ES-I3 (cell line): Measurements from ENCODE around the gene SLC2A6.

ENCODE experiments used
- H3K36me3 ChIP-seq: 2 replicates; pipeline ENCODE4 v1.6.1; 2013; ENCODE audit warnings: mild to moderate bottlenecking, low read length, control low read depth, moderate library complexity; ENCODE audit not compliant: insufficient read depth
- H3K4me1 ChIP-seq: 2 replicates; pipeline ENCODE4 v1.6.1; 2013; ENCODE audit warnings: mild to moderate bottlenecking, control low read depth, low read length; ENCODE audit not compliant: insufficient read depth
- H3K9ac ChIP-seq: 2 replicates; pipeline ENCODE4 v1.6.1; 2013; ENCODE audit warnings: low read depth, mild to moderate bottlenecking, low read length, moderate library complexity
- H3K9me3 ChIP-seq: 2 replicates; pipeline ENCODE4 v1.6.1; 2013; ENCODE audit warnings: mild to moderate bottlenecking, low read length, moderate library complexity; ENCODE audit not compliant: control insufficient read depth, insufficient read depth

Gene SLC2A6

GRCh38 chr9:133483611-133484010 is 4.7 kb upstream of the SLC2A6 start:
- no peaks in the 10 kb centered on the region for H3K4me1 ChIP-seq
- no peaks in the 10 kb centered on the region for H3K36me3 ChIP-seq
- H3K9me3 ChIP-seq = no peaks in the 10 kb centered on the region
- no peak overlapping the region for H3K9ac ChIP-seq

- Histone ChIP-seq H3K9ac (peak overlapping the region; percentile 77), H3K36me3 (no peaks in the 10 kb centered on the region), H3K9me3 (no peaks in the 10 kb centered on the region), H3K4me1 (0 out of 2 replicates have a peak, but pooled peaks cover 4% of the 10 kb centered on the region)
Measured at GRCh38 chr9:133477992-133478850, 678 bp downstream of the SLC2A6 start.

- Histone ChIP-seq H3K9ac (no peak overlapping the region; the same call in 1 of the 2 replicates), H3K36me3 (no peaks in the 10 kb centered on the region), H3K9me3 (no peaks in the 10 kb centered on the region), H3K4me1 (0 out of 2 replicates have a peak, but pooled peaks cover 4% of the 10 kb centered on the region)
Measured at GRCh38 chr9:133477461-133477860, 1.4 kb downstream of the SLC2A6 start.

GRCh38 chr9:133476941-133477340 is 2.0 kb downstream of the SLC2A6 start:
- Histone ChIP-seq H3K9me3 (no peaks in the 10 kb centered on the region), H3K36me3 (no peaks in the 10 kb centered on the region), H3K4me1 (0 out of 2 replicates have a peak, but pooled peaks cover 4% of the 10 kb centered on the region), H3K9ac (no peak overlapping the region)

GRCh38 chr9:133476036-133476931 is 2.6 kb downstream of the SLC2A6 start:
- Histone ChIP-seq H3K9ac (no peak overlapping the region), H3K4me1 (0 out of 2 replicates have a peak, but pooled peaks cover 4% of the 10 kb centered on the region)

GRCh38 chr9:133475292-133476012 is 3.4 kb downstream of the SLC2A6 start:
- Histone ChIP-seq H3K9ac (no peak overlapping the region), H3K9me3 (no peaks in the 10 kb centered on the region), H3K4me1 (0 out of 2 replicates have a peak, but pooled peaks cover 4% of the 10 kb centered on the region), H3K36me3 (no peaks in the 10 kb centered on the region)

More at GRCh38 chr9:133476036-133476931, 2.6 kb downstream of the SLC2A6 start:
- Histone ChIP-seq H3K36me3 (no peaks in the 10 kb centered on the region), H3K9me3 (no peaks in the 10 kb centered on the region)

- Histone ChIP-seq H3K9ac (no peak overlapping the region), H3K9me3 (no peaks in the 10 kb centered on the region), H3K4me1 (0 out of 2 replicates have a peak, but pooled peaks cover 4% of the 10 kb centered on the region), H3K36me3 (no peaks in the 10 kb centered on the region)
Measured at GRCh38 chr9:133474853-133475252, 4.0 kb downstream of the SLC2A6 start.

- no peaks in the 10 kb centered on the region for H3K36me3 ChIP-seq
- 0 out of 2 replicates have a peak, but pooled peaks cover 4% of the 10 kb centered on the region for H3K4me1 ChIP-seq
- no peaks in the 10 kb centered on the region for H3K9me3 ChIP-seq
- H3K9ac ChIP-seq = no peak overlapping the region
Measured at GRCh38 chr9:133474215-133474614, 4.7 kb downstream of the SLC2A6 start.

GRCh38 chr9:133473743-133474142 is 5.2 kb downstream of the SLC2A6 start:
- Histone ChIP-seq H3K4me1 (0 out of 2 replicates have a peak, but pooled peaks cover 4% of the 10 kb centered on the region), H3K36me3 (no peaks in the 10 kb centered on the region), H3K9ac (no peak overlapping the region), H3K9me3 (no peaks in the 10 kb centered on the region)

- Histone ChIP-seq H3K4me1 (0 out of 2 replicates have a peak, but pooled peaks cover 2% of the 10 kb centered on the region), H3K9me3 (no peaks in the 10 kb centered on the region), H3K36me3 (no peaks in the 10 kb centered on the region), H3K9ac (no peak overlapping the region)
Measured at GRCh38 chr9:133472753-133473378, 6.0 kb downstream of the SLC2A6 start.

GRCh38 chr9:133472277-133472645 is 6.6 kb downstream of the SLC2A6 start:
- Histone ChIP-seq H3K9ac (no peak overlapping the region), H3K36me3 (no peaks in the 10 kb centered on the region), H3K4me1 (no peaks in the 10 kb centered on the region), H3K9me3 (no peaks in the 10 kb centered on the region)

GRCh38 chr9:133471551-133472276 is 7.2 kb downstream of the SLC2A6 start:
- Histone ChIP-seq H3K4me1 (no peaks in the 10 kb centered on the region), H3K36me3 (no peaks in the 10 kb centered on the region), H3K9ac (no peak overlapping the region), H3K9me3 (no peaks in the 10 kb centered on the region)

- Histone ChIP-seq H3K4me1 (no peaks in the 10 kb centered on the region), H3K9me3 (no peaks in the 10 kb centered on the region), H3K9ac (no peak overlapping the region), H3K36me3 (no peaks in the 10 kb centered on the region)
Measured at GRCh38 chr9:133470988-133471387, 7.9 kb downstream of the SLC2A6 start.
